GM18520 (cell line): Measurements from ENCODE around the gene LGALS3BP.
"Not testable (repeated sequence)": the region's sequence is repeated elsewhere in the genome, so short reads cannot be mapped to it uniquely, and the experiment has no call there.

Experiments used
- ATAC-seq: cut with Tn5 transposase; IDR thresholded peaks from one replicate; pipeline ENCODE4 v1.9.1; 2021; ENCODE audit not compliant: unreplicated experiment

The LGALS3BP gene

GRCh38 chr17:78966123-78966813 is 13.5 kb downstream of the LGALS3BP start:
- no peak for ATAC-seq

- no peak for ATAC-seq
These were observed 14.2 kb downstream of the LGALS3BP start for GRCh38 chr17:78965491-78965924.

- ATAC-seq = no peak
These were observed 16.3 kb downstream of the LGALS3BP start for GRCh38 chr17:78963378-78963777.

GRCh38 chr17:78962984-78963348 is 16.8 kb downstream of the LGALS3BP start:
- ATAC-seq = not testable (repeated sequence)

- ATAC-seq = no peak
These were observed 17.3 kb downstream of the LGALS3BP start for GRCh38 chr17:78962345-78962983.

- ATAC-seq = no peak
These were observed 18.2 kb downstream of the LGALS3BP start for GRCh38 chr17:78961571-78961970.

GRCh38 chr17:78960928-78961327 is 18.8 kb downstream of the LGALS3BP start:
- ATAC-seq = no peak

- no peak for ATAC-seq
These were observed 19.9 kb downstream of the LGALS3BP start for GRCh38 chr17:78959803-78960202.

GRCh38 chr17:78958641-78959127 is 21.0 kb downstream of the LGALS3BP start:
- ATAC-seq = no peak

GRCh38 chr17:78957128-78957527 is 22.6 kb downstream of the LGALS3BP start:
- ATAC-seq = no peak

GRCh38 chr17:78956254-78956653 is 23.5 kb downstream of the LGALS3BP start:
- ATAC-seq = no peak

GRCh38 chr17:78954684-78955083 is 25.0 kb downstream of the LGALS3BP start:
- no peak for ATAC-seq

GRCh38 chr17:78953356-78954350 is 26.1 kb downstream of the LGALS3BP start:
- no peak for ATAC-seq

- no peak for ATAC-seq
These were observed 27.0 kb downstream of the LGALS3BP start for GRCh38 chr17:78952706-78953105.

- ATAC-seq = no peak
These were observed 27.7 kb downstream of the LGALS3BP start for GRCh38 chr17:78951967-78952551.

GRCh38 chr17:78950870-78951269 is 28.9 kb downstream of the LGALS3BP start:
- no peak for ATAC-seq

GRCh38 chr17:78947235-78948149 is 32.2 kb downstream of the LGALS3BP start:
- no peak for ATAC-seq

GRCh38 chr17:78946631-78947030 is 33.1 kb downstream of the LGALS3BP start:
- no peak for ATAC-seq

- no peak for ATAC-seq
These were observed 33.6 kb downstream of the LGALS3BP start for GRCh38 chr17:78946131-78946530.

- not testable (repeated sequence) for ATAC-seq
These were observed 34.3 kb downstream of the LGALS3BP start for GRCh38 chr17:78945455-78945854.
